GM21526 (cell line): Measurements from ENCODE around the gene VAMP7.
"Not testable (repeated sequence)": the region's sequence is repeated elsewhere in the genome, so short reads cannot be mapped to it uniquely, and the experiment has no call there.

ENCODE experiments used
- ATAC-seq: cut with Tn5 transposase; IDR thresholded peaks from one replicate; pipeline ENCODE4 v1.9.1; 2021; ENCODE audit warnings: moderate library complexity; ENCODE audit not compliant: unreplicated experiment, low FRiP score

The VAMP7 gene

GRCh38 chrX:155900765-155901164 lies 19.6 kb downstream of the VAMP7 start:
- no peak for ATAC-seq

- ATAC-seq: not testable (repeated sequence)
These were observed 26.5 kb downstream of the VAMP7 start for GRCh38 chrX:155907661-155908060.

- no peak for ATAC-seq
These were observed 42.1 kb downstream of the VAMP7 start for GRCh38 chrX:155923200-155923599.

- ATAC-seq: not testable (repeated sequence)
These were observed 49.9 kb downstream of the VAMP7 start for GRCh38 chrX:155930852-155931618.

GRCh38 chrX:155938132-155938531 lies 57.0 kb downstream of the VAMP7 start:
- no peak for ATAC-seq

GRCh38 chrX:155949098-155949497 lies 68.0 kb downstream of the VAMP7 start:
- ATAC-seq: no peak

GRCh38 chrX:155951237-155951789 lies 70.2 kb downstream of the VAMP7 start:
- no peak for ATAC-seq

- no peak for ATAC-seq
These were observed 71.9 kb downstream of the VAMP7 start for GRCh38 chrX:155953055-155953454.

GRCh38 chrX:155954793-155955192 lies 73.6 kb downstream of the VAMP7 start:
- no peak for ATAC-seq

GRCh38 chrX:155956099-155956498 lies 75.0 kb downstream of the VAMP7 start:
- no peak for ATAC-seq

- ATAC-seq: no peak
These were observed 75.5 kb downstream of the VAMP7 start for GRCh38 chrX:155956649-155957048.

GRCh38 chrX:155957843-155958242 lies 76.7 kb downstream of the VAMP7 start:
- ATAC-seq: no peak

- no peak for ATAC-seq
These were observed 78.0 kb downstream of the VAMP7 start for GRCh38 chrX:155959018-155959587.

- no peak for ATAC-seq
These were observed 81.8 kb downstream of the VAMP7 start for GRCh38 chrX:155962906-155963305.

- peak; percentile 58 for ATAC-seq
These were observed 85.7 kb downstream of the VAMP7 start for GRCh38 chrX:155966876-155967275.

GRCh38 chrX:155967653-155968325 lies 86.6 kb downstream of the VAMP7 start:
- no peak for ATAC-seq

GRCh38 chrX:155968326-155968661 lies 87.1 kb downstream of the VAMP7 start:
- ATAC-seq: no peak

GRCh38 chrX:155968791-155969190 lies 87.6 kb downstream of the VAMP7 start:
- no peak for ATAC-seq

GRCh38 chrX:155971658-155972057 lies 90.5 kb downstream of the VAMP7 start:
- ATAC-seq: not testable (repeated sequence)

GRCh38 chrX:155972241-155972640 lies 91.1 kb downstream of the VAMP7 start:
- not testable (repeated sequence) for ATAC-seq

- ATAC-seq: no peak
These were observed 102.2 kb downstream of the VAMP7 start for GRCh38 chrX:155983326-155983725.
